ENCODE measurements around the gene RANBP3L.

RANBP3L gene

DNA sequence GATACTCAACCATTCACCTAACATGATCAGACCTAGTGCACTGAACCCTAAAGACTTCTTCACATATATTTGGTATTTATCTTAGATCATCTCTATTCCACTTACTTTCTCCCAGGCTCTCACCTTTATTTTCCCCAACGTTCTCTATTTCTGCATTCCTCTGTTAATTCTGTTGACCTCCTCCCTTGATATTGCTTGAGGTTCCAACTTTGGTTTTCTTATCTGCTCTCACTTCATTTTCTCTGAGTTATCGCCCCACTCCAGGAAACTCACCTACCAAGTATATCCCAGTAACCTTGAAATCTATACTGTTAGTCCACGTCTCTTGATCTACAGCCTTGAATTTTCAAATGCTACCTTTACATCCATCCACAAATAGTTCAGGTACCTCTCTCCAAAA, 69.2 kb downstream of the RANBP3L start:
- no peak for TF ChIP-seq SIN3A (IDR thresholded peaks at IDR 0.05; ENCODE audit: borderline replicate concordance, insufficient read depth, low read length)
- TF ChIP-seq REST (IDR thresholded peaks at IDR 0.05; ENCODE audit: insufficient read depth in 1 of 2, low read depth in 2 of 2, low read length in 2 of 2): no peak
- no peak for TF ChIP-seq FOXP2 (optimal IDR thresholded peaks at IDR 0.05; ENCODE audit: borderline replicate concordance, extremely low read depth, extremely low read length, insufficient read depth)
- TF ChIP-seq POLR2AphosphoS5 (IDR thresholded peaks at IDR 0.05; ENCODE audit: low read depth, low read length): no peak
- TF ChIP-seq TAF1 (IDR thresholded peaks at IDR 0.05; ENCODE audit: borderline replicate concordance, insufficient read depth, low read length): no peak

DNA sequence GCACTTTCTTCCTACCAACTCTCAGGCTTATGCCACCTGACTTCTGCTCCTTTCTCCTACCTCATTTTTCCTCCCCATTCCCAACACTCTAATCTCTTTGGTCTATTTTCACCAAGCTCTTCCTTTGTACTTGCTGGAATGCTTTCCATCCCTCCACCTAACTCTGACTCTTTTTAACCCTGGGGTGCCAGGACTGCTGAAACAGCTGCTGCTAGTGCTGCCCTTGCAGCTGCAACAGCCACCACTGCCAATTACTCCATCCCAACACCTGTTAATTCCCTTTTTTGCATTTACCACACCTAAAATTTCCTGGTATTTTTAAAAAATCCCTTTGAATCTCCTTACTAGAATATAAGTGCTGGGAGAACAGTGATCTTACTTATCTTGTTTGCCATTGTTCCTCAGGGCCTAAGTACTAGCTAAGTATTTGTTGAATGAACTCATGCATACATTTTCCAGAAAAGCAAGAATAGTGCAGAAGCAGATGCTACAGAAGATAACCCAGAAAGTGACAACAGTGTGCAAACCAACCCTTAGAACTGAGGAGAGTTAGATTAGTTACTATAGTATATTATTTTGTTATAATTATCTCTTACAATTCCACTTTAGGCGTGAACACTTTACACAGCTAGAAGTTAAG, 71.4 kb downstream of the RANBP3L start:
- TF ChIP-seq FOXP2 (optimal IDR thresholded peaks at IDR 0.05; ENCODE audit: borderline replicate concordance, extremely low read depth, extremely low read length, insufficient read depth): no peak
- no peak for TF ChIP-seq SIN3A (IDR thresholded peaks at IDR 0.05; ENCODE audit: borderline replicate concordance, insufficient read depth, low read length)
- TF ChIP-seq TAF1 (IDR thresholded peaks at IDR 0.05; ENCODE audit: borderline replicate concordance, insufficient read depth, low read length): no peak
- TF ChIP-seq POLR2AphosphoS5 (IDR thresholded peaks at IDR 0.05; ENCODE audit: low read depth, low read length): no peak
- TF ChIP-seq REST (IDR thresholded peaks at IDR 0.05; ENCODE audit: insufficient read depth in 1 of 2, low read depth in 2 of 2, low read length in 2 of 2): no peak

GRCh38 chr5:36228505-36228904, 73.2 kb downstream of the RANBP3L start:
- TF ChIP-seq TAF1 (IDR thresholded peaks at IDR 0.05; ENCODE audit: borderline replicate concordance, insufficient read depth, low read length) (no peak), POLR2AphosphoS5 (IDR thresholded peaks at IDR 0.05; ENCODE audit: low read depth, low read length) (no peak), FOXP2 (optimal IDR thresholded peaks at IDR 0.05; ENCODE audit: borderline replicate concordance, extremely low read depth, extremely low read length, insufficient read depth) (no peak)

DNA sequence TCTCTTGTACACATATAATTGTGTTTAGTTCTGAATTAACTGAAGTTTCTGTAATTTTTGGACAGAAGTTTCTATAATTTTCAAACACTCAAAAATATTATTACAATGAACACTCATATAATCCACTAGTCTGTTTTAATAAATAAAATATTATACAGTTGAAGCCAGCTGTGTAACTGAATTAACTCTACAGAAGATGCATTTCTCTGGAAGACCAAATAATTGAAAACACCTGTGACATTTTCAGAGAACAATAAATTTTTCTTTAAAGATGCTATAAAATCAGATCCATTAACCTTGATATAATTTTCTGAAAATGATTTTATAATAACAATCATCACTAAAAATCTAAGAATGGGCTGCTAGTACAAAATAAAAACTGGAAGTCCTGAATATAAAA, 74.7 kb downstream of the RANBP3L start:
- no peak for TF ChIP-seq SIN3A (IDR thresholded peaks at IDR 0.05; ENCODE audit: borderline replicate concordance, insufficient read depth, low read length)
- no peak for TF ChIP-seq FOXP2 (optimal IDR thresholded peaks at IDR 0.05; ENCODE audit: borderline replicate concordance, extremely low read depth, extremely low read length, insufficient read depth)
- no peak for TF ChIP-seq TAF1 (IDR thresholded peaks at IDR 0.05; ENCODE audit: borderline replicate concordance, insufficient read depth, low read length)
- TF ChIP-seq REST (IDR thresholded peaks at IDR 0.05; ENCODE audit: insufficient read depth in 1 of 2, low read depth in 2 of 2, low read length in 2 of 2): no peak
- TF ChIP-seq POLR2AphosphoS5 (IDR thresholded peaks at IDR 0.05; ENCODE audit: low read depth, low read length): no peak

GRCh38 chr5:36222620-36223019, 79.1 kb downstream of the RANBP3L start:
- TF ChIP-seq POLR2AphosphoS5 (IDR thresholded peaks at IDR 0.05; ENCODE audit: low read depth, low read length) (no peak), FOXP2 (optimal IDR thresholded peaks at IDR 0.05; ENCODE audit: borderline replicate concordance, extremely low read depth, extremely low read length, insufficient read depth) (no peak), REST (IDR thresholded peaks at IDR 0.05; ENCODE audit: insufficient read depth in 1 of 2, low read depth in 2 of 2, low read length in 2 of 2) (no peak), TAF1 (IDR thresholded peaks at IDR 0.05; ENCODE audit: borderline replicate concordance, insufficient read depth, low read length) (no peak), SIN3A (IDR thresholded peaks at IDR 0.05; ENCODE audit: borderline replicate concordance, insufficient read depth, low read length) (no peak)

Measured in PFSK-1 (cell line).